NCI-H1694 (cell line): Measurements from ENCODE around the gene MESD.
"Not testable (repeated sequence)": the region's sequence is repeated elsewhere in the genome, so short reads cannot be mapped to it uniquely, and the experiment has no call there.

Experiments used
- DNase-seq: peaks from one replicate; lab custom pipeline; 2025; lab: John Stamatoyannopoulos, UW

MESD gene

GRCh38 chr15:80989081-80989517, 520 bp downstream of the MESD start:
- DNase-seq = no peak

GRCh38 chr15:80988148-80988796, 1.3 kb downstream of the MESD start:
- no peak for DNase-seq

- no peak for DNase-seq
Observed at GRCh38 chr15:80986487-80986886, 3.1 kb downstream of the MESD start.

GRCh38 chr15:80985981-80986380, 3.6 kb downstream of the MESD start:
- no peak for DNase-seq

- DNase-seq = no peak
Observed at GRCh38 chr15:80984856-80985255, 4.8 kb downstream of the MESD start.

GRCh38 chr15:80982839-80983238, 6.8 kb downstream of the MESD start:
- no peak for DNase-seq

GRCh38 chr15:80982205-80982604, 7.4 kb downstream of the MESD start:
- DNase-seq = no peak

- no peak for DNase-seq
Observed at GRCh38 chr15:80979538-80980200, 9.9 kb downstream of the MESD start.

- no peak for DNase-seq
Observed at GRCh38 chr15:80978685-80979329, 10.8 kb downstream of the MESD start.

GRCh38 chr15:80977627-80978036, 12.0 kb downstream of the MESD start:
- peak; percentile 65 for DNase-seq

- DNase-seq = no peak
Observed at GRCh38 chr15:80976851-80977250, 12.8 kb downstream of the MESD start.

- DNase-seq = no peak
Observed at GRCh38 chr15:80974914-80975313, 14.7 kb downstream of the MESD start.

GRCh38 chr15:80972276-80972675, 17.3 kb downstream of the MESD start:
- no peak for DNase-seq

- no peak for DNase-seq
Observed at GRCh38 chr15:80971143-80971542, 18.5 kb downstream of the MESD start.

- DNase-seq = no peak
Observed at GRCh38 chr15:80970658-80971057, 19.0 kb downstream of the MESD start.

GRCh38 chr15:80970018-80970657, 19.5 kb downstream of the MESD start:
- DNase-seq = peak; percentile 79

- no peak for DNase-seq
Observed at GRCh38 chr15:80969316-80969715, 20.3 kb downstream of the MESD start.

GRCh38 chr15:80967991-80968510, 21.6 kb downstream of the MESD start:
- DNase-seq = no peak

- no peak for DNase-seq
Observed at GRCh38 chr15:80967451-80967850, 22.2 kb downstream of the MESD start.

- no peak for DNase-seq
Observed at GRCh38 chr15:80966431-80967197, 23.0 kb downstream of the MESD start.

- not testable (repeated sequence) for DNase-seq
Observed at GRCh38 chr15:80965454-80965853, 24.2 kb downstream of the MESD start.
